ENCODE measurements around the gene DICER1. TPM values are rescaled to one million over a fixed set of nuclear protein-coding genes. Genes with fewer than 3 reads are reported as not detected.

The DICER1 gene
- total RNA-seq, 1 experiment from 2014 or later: 62.0 TPM

DNA sequence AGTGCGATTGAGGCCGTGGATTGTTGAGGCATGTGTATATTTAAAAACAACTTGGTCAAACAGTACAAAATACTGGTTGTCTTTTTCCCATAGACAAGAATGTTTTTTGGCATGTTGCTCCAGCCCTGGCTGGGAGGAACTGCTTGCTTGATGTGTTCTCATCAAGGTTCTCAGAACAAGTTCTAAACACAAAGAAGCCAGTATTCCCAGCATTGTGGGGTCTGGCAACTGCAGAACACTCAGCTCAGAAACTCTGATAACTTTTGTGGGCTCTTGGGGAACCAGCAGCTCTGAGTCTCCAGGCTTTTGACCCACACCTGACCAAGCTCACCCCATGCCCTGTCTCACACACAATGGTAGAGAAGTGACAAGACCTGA, 27.1 kb upstream of the DICER1 start:
- peaks cover 24% of the 10 kb centered on the region for H3K4me1 Mint-ChIP-seq
- no peak for DNase-seq (ENCODE audit: low spot score)
- ChIA-PET CTCF (no interaction called here), POLR2A (interaction anchor here (0.6 kb wide), 1 partner anchor 169 kb away, joined by 3 read pairs; no protein-coding TSS in a partner anchor)
- H3K9me3 Mint-ChIP-seq: peaks cover 17% of the 10 kb centered on the region
- TF ChIP-seq SOX15 (CRISPR knock-in tag; IDR thresholded peaks at IDR 0.05) (no peak), TCF7 (CRISPR knock-in tag; IDR thresholded peaks at IDR 0.05; ENCODE audit: low read depth) (no peak), FOXP1 (CRISPR knock-in tag; IDR thresholded peaks at IDR 0.05; ENCODE audit: borderline replicate concordance) (no peak), FOXJ3 (CRISPR knock-in tag; IDR thresholded peaks at IDR 0.05; ENCODE audit: borderline replicate concordance) (no peak), JAZF1 (CRISPR knock-in tag; IDR thresholded peaks at IDR 0.05) (no peak), TP53 (CRISPR knock-in tag; IDR thresholded peaks at IDR 0.05) (no peak)
- TF ChIP-seq, protein P1, sequence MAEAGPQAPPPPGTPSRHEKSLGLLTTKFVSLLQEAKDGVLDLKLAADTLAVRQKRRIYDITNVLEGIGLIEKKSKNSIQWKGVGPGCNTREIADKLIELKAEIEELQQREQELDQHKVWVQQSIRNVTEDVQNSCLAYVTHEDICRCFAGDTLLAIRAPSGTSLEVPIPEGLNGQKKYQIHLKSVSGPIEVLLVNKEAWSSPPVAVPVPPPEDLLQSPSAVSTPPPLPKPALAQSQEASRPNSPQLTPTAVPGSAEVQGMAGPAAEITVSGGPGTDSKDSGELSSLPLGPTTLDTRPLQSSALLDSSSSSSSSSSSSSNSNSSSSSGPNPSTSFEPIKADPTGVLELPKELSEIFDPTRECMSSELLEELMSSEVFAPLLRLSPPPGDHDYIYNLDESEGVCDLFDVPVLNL (CRISPR knock-in tag; IDR thresholded peaks at IDR 0.05; ENCODE audit: borderline replicate concordance, low read depth): no peak
- H3K36me3 Mint-ChIP-seq: peaks cover 17% of the 10 kb centered on the region
- no peak for ATAC-seq
- no peak overlapping the region for H3K4me3 Mint-ChIP-seq
- no peaks in the 10 kb centered on the region for H3K27me3 Mint-ChIP-seq (ENCODE audit: low read depth)
- H3K27ac Mint-ChIP-seq: no peak overlapping the region

DNA sequence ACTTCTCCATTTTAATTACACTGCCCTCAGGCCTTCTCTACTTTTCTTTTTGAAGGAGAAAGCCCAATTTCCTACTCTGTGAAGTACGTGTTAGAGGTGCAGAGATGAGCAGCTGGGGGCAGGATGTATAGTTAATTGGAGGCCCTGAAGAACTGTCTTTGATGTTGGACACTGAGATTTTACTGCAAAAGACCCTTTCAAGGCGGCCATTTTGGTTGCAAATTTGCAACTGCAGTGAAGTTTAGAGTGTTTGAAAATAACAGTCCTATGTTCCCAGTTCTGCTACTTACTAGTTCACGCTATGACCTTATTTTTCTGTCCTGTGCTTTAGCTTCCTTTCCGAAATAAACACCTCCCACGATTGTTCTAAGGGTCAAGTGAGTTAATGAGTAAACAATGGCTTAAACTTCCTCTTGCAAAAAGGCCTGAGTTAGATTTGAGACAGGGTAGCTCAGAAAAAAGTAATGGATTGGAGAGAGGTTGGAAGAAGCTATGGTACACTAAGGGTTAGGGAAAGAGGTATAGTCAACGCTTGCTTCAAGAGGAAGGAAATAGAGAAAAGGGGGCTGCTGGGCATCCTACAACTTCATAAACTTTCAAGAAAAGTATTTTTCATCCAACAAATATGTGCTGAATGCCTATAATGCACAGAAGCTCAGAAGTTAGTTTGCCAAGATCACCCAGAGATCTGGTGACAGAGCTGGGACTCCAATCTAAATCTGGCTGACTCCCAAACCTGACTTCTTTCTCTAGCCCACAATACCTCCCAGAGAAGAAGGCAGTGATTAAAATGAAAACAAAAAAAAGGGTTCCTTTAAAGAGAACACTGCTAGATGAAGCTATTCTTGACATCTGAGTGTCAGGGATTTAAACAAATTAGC, 26.4 kb upstream of the DICER1 start:
- TF ChIP-seq ZNF121 (CRISPR knock-in tag; IDR thresholded peaks at IDR 0.05) (no peak), ZNF423 (CRISPR knock-in tag; IDR thresholded peaks at IDR 0.05) (no peak)
- TF ChIP-seq, protein P1 (CRISPR knock-in tag; IDR thresholded peaks at IDR 0.05; ENCODE audit: borderline replicate concordance, low read depth): no peak
- POLR2A ChIA-PET: interaction anchor here (0.6 kb wide), 1 partner anchor 170 kb away, joined by 3 read pairs; no protein-coding TSS in a partner anchor
- peaks cover 15% of the 10 kb centered on the region for H3K9me3 Mint-ChIP-seq
- peaks cover 15% of the 10 kb centered on the region for H3K36me3 Mint-ChIP-seq
- H3K4me3 Mint-ChIP-seq: no peak overlapping the region
- CTCF ChIA-PET: interaction anchor here (1.7 kb wide), 1 partner anchor 248 kb away, joined by 5 read pairs; no protein-coding TSS in a partner anchor
- no peak overlapping the region for H3K27ac Mint-ChIP-seq
- no peak for ATAC-seq
- DNase-seq (ENCODE audit: low spot score): no peak
- H3K27me3 Mint-ChIP-seq (ENCODE audit: low read depth): no peaks in the 10 kb centered on the region
- H3K4me1 Mint-ChIP-seq: peaks cover 24% of the 10 kb centered on the region

DNA sequence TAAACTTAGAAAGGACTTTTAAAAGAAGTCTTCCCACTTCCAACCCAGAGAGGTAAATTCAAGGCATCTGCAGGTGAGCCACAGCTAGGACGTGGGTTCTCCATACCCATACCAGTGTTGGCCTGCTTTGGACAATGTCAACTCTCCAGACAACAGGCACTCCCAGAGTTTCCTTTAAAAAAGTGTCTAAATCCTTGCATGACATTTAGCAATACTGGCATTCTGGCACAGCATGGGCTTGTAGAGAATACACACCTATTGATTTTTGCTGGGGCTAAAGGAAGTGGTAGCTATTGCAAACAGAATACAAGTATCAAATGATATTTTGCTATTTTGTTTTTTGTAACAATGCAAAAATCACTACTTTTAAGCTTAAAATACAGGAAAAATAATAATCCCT, 25.8 kb upstream of the DICER1 start:
- ATAC-seq: no peak; the same call in 1 of the 2 replicates
- no peaks in the 10 kb centered on the region for H3K27me3 Mint-ChIP-seq (ENCODE audit: low read depth)
- ChIA-PET CTCF (interaction anchor here (1.7 kb wide), 2 partner anchors 178 to 249 kb away, joined by 5 read pairs; no protein-coding TSS in a partner anchor), POLR2A (no interaction called here)
- peaks cover 8% of the 10 kb centered on the region for H3K9me3 Mint-ChIP-seq
- H3K27ac Mint-ChIP-seq: no peak overlapping the region
- peaks cover 24% of the 10 kb centered on the region for H3K4me1 Mint-ChIP-seq
- no peak overlapping the region for H3K4me3 Mint-ChIP-seq
- DNase-seq (ENCODE audit: low spot score): no peak
- H3K36me3 Mint-ChIP-seq: peaks cover 9% of the 10 kb centered on the region
- TF ChIP-seq NR3C1 (CRISPR knock-in tag; conservative IDR thresholded peaks at IDR 0.05; ENCODE audit: low read depth) (no peak), FOXJ3 (CRISPR knock-in tag; IDR thresholded peaks at IDR 0.05; ENCODE audit: borderline replicate concordance) (no peak), NR1H2 (CRISPR knock-in tag; IDR thresholded peaks at IDR 0.05) (no peak), JAZF1 (CRISPR knock-in tag; IDR thresholded peaks at IDR 0.05) (no peak), EMX1 (CRISPR knock-in tag; IDR thresholded peaks at IDR 0.05) (no peak), HMGA2 (CRISPR knock-in tag; IDR thresholded peaks at IDR 0.05) (no peak), PRRX2 (CRISPR knock-in tag; IDR thresholded peaks at IDR 0.05) (no peak), NFYB (CRISPR knock-in tag; conservative IDR thresholded peaks at IDR 0.05; ENCODE audit: low read depth) (no peak), TP53 (CRISPR knock-in tag; IDR thresholded peaks at IDR 0.05) (no peak), ZNF219 (CRISPR knock-in tag; IDR thresholded peaks at IDR 0.05; ENCODE audit: borderline replicate concordance) (no peak)
- TF ChIP-seq, protein P2, sequence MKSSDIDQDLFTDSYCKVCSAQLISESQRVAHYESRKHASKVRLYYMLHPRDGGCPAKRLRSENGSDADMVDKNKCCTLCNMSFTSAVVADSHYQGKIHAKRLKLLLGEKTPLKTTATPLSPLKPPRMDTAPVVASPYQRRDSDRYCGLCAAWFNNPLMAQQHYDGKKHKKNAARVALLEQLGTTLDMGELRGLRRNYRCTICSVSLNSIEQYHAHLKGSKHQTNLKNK (CRISPR knock-in tag; IDR thresholded peaks at IDR 0.05): no peak
- TF ChIP-seq, protein P3, sequence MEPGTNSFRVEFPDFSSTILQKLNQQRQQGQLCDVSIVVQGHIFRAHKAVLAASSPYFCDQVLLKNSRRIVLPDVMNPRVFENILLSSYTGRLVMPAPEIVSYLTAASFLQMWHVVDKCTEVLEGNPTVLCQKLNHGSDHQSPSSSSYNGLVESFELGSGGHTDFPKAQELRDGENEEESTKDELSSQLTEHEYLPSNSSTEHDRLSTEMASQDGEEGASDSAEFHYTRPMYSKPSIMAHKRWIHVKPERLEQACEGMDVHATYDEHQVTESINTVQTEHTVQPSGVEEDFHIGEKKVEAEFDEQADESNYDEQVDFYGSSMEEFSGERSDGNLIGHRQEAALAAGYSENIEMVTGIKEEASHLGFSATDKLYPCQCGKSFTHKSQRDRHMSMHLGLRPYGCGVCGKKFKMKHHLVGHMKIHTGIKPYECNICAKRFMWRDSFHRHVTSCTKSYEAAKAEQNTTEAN (CRISPR knock-in tag; IDR thresholded peaks at IDR 0.05): no peak
- TF ChIP-seq, protein P4, sequence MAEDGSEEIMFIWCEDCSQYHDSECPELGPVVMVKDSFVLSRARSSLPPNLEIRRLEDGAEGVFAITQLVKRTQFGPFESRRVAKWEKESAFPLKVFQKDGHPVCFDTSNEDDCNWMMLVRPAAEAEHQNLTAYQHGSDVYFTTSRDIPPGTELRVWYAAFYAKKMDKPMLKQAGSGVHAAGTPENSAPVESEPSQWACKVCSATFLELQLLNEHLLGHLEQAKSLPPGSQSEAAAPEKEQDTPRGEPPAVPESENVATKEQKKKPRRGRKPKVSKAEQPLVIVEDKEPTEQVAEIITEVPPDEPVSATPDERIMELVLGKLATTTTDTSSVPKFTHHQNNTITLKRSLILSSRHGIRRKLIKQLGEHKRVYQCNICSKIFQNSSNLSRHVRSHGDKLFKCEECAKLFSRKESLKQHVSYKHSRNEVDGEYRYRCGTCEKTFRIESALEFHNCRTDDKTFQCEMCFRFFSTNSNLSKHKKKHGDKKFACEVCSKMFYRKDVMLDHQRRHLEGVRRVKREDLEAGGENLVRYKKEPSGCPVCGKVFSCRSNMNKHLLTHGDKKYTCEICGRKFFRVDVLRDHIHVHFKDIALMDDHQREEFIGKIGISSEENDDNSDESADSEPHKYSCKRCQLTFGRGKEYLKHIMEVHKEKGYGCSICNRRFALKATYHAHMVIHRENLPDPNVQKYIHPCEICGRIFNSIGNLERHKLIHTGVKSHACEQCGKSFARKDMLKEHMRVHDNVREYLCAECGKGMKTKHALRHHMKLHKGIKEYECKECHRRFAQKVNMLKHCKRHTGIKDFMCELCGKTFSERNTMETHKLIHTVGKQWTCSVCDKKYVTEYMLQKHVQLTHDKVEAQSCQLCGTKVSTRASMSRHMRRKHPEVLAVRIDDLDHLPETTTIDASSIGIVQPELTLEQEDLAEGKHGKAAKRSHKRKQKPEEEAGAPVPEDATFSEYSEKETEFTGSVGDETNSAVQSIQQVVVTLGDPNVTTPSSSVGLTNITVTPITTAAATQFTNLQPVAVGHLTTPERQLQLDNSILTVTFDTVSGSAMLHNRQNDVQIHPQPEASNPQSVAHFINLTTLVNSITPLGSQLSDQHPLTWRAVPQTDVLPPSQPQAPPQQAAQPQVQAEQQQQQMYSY (CRISPR knock-in tag; IDR thresholded peaks at IDR 0.05): no peak
- TF ChIP-seq, protein P5, sequence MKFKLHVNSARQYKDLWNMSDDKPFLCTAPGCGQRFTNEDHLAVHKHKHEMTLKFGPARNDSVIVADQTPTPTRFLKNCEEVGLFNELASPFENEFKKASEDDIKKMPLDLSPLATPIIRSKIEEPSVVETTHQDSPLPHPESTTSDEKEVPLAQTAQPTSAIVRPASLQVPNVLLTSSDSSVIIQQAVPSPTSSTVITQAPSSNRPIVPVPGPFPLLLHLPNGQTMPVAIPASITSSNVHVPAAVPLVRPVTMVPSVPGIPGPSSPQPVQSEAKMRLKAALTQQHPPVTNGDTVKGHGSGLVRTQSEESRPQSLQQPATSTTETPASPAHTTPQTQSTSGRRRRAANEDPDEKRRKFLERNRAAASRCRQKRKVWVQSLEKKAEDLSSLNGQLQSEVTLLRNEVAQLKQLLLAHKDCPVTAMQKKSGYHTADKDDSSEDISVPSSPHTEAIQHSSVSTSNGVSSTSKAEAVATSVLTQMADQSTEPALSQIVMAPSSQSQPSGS (CRISPR knock-in tag; IDR thresholded peaks at IDR 0.05; ENCODE audit: borderline replicate concordance, low read depth): no peak
